ENCODE results near the gene YTHDC1.

YTHDC1 gene

GRCh38 chr4:68272860-68273259 lies 77.0 kb downstream of the YTHDC1 start:
- no peak for DNase-seq (ENCODE audit: low read depth)
- no peak overlapping the region for H3K4me3 ChIP-seq (ENCODE audit: low read depth, low read length)
- no peak for TF ChIP-seq CTCF (IDR thresholded peaks at IDR 0.05; ENCODE audit: low read depth, low read length, missing control alignments)
- in situ Hi-C loops (cut with HindIII; ENCODE audit: low sequenced_read_pairs): no loop called here

- in situ Hi-C loops (cut with HindIII; ENCODE audit: low sequenced_read_pairs): no loop called here
- DNase-seq (ENCODE audit: low read depth): no peak
- no peak for TF ChIP-seq CTCF (IDR thresholded peaks at IDR 0.05; ENCODE audit: low read depth, low read length, missing control alignments)
- peak overlapping the region; percentile 41 for H3K4me3 ChIP-seq (ENCODE audit: low read depth, low read length)
These were observed 77.5 kb downstream of the YTHDC1 start for GRCh38 chr4:68272380-68272779.

- peak overlapping the region; percentile 41 for H3K4me3 ChIP-seq (ENCODE audit: low read depth, low read length)
- DNase-seq (ENCODE audit: low read depth): peak; percentile 55
- in situ Hi-C loops (cut with HindIII; ENCODE audit: low sequenced_read_pairs): no loop called here
- peak; percentile 47 for TF ChIP-seq CTCF (IDR thresholded peaks at IDR 0.05; ENCODE audit: low read depth, low read length, missing control alignments)
These were observed 78.0 kb downstream of the YTHDC1 start for GRCh38 chr4:68271851-68272357.

- peak; percentile 9 for DNase-seq (ENCODE audit: low read depth)
These were observed 82.4 kb downstream of the YTHDC1 start for GRCh38 chr4:68267433-68267944.

GRCh38 chr4:68264875-68265565 lies 84.9 kb downstream of the YTHDC1 start:
- DNase-seq (ENCODE audit: low read depth): no peak

More at GRCh38 chr4:68267433-68267944, 82.4 kb downstream of the YTHDC1 start:
- TF ChIP-seq CTCF (IDR thresholded peaks at IDR 0.05; ENCODE audit: low read depth, low read length, missing control alignments): no peak
- in situ Hi-C loops (cut with HindIII; ENCODE audit: low sequenced_read_pairs): no loop called here
- no peak overlapping the region for H3K4me3 ChIP-seq (ENCODE audit: low read depth, low read length)

More at GRCh38 chr4:68264875-68265565, 84.9 kb downstream of the YTHDC1 start:
- no peak for TF ChIP-seq CTCF (IDR thresholded peaks at IDR 0.05; ENCODE audit: low read depth, low read length, missing control alignments)
- in situ Hi-C loops (cut with HindIII; ENCODE audit: low sequenced_read_pairs): no loop called here
- no peak overlapping the region for H3K4me3 ChIP-seq (ENCODE audit: low read depth, low read length)
